Mesothelial cell of epicardium (in vitro differentiated cells): ENCODE measurements around the gene WDFY2. TPM values are rescaled to one million over a fixed set of nuclear protein-coding genes. Genes with fewer than 3 reads are reported as not detected.

Experiments used
- DNase-seq, 2 experiments: peaks; one replicate each; pipeline ENCODE4 v3.0.0; 2021; ENCODE audit warnings: low spot score in 2 of 2; ENCODE audit not compliant: unreplicated experiment in 2 of 2
- H3K27ac Mint-ChIP-seq: 2 replicates; pipeline ENCODE4 v1.8.0; 2021; ENCODE audit warnings: mixed read lengths
- H3K27me3 Mint-ChIP-seq: 2 replicates; pipeline ENCODE4 v1.8.0; 2021; ENCODE audit warnings: low read depth, mixed read lengths
- H3K36me3 Mint-ChIP-seq: 2 replicates; pipeline ENCODE4 v1.8.0; 2021; ENCODE audit warnings: mixed read lengths
- H3K4me1 Mint-ChIP-seq: 2 replicates; pipeline ENCODE4 v1.8.0; 2021; ENCODE audit warnings: mixed read lengths
- H3K4me3 Mint-ChIP-seq: 2 replicates; pipeline ENCODE4 v1.8.0; 2021; ENCODE audit warnings: mild to moderate bottlenecking, moderate library complexity, mixed read lengths
- H3K9me3 Mint-ChIP-seq: 2 replicates; pipeline ENCODE4 v1.8.0; 2021; ENCODE audit warnings: mixed read lengths
- CTCF ChIP-seq: fragments of 200-600 bp; sonication (generic); IDR thresholded peaks from one replicate; pipeline ENCODE4 v1.5.0; 2021; ENCODE audit warnings: antibody characterized with exemption; ENCODE audit not compliant: unreplicated experiment
- total RNA-seq: library from RNA; stranded (reverse); gene quantifications from 3 replicates; pipeline ENCODE4 v1.2.1, GENCODE V29; 2021

WDFY2 gene
- total RNA-seq, 1 donor from 2014 or later = 12.1 TPM

- DNase-seq = no peak
- Mint-ChIP-seq H3K4me1 (peaks cover 26% of the 10 kb centered on the region), H3K9me3 (no peaks in the 10 kb centered on the region), H3K4me3 (no peak overlapping the region), H3K36me3 (no peaks in the 10 kb centered on the region), H3K27me3 (no peaks in the 10 kb centered on the region), H3K27ac (no peak overlapping the region)
- no peak for TF ChIP-seq CTCF
Measured at GRCh38 chr13:51630288-51630615, 46.0 kb downstream of the WDFY2 start.

GRCh38 chr13:51632591-51633362, 48.5 kb downstream of the WDFY2 start:
- Mint-ChIP-seq H3K4me3 (no peak overlapping the region), H3K4me1 (peaks cover 37% of the 10 kb centered on the region), H3K27ac (peak overlapping the region; percentile 68), H3K27me3 (no peaks in the 10 kb centered on the region), H3K36me3 (no peaks in the 10 kb centered on the region), H3K9me3 (no peaks in the 10 kb centered on the region)
- TF ChIP-seq CTCF = no peak
- DNase-seq = no peak

GRCh38 chr13:51635137-51635878, 51.0 kb downstream of the WDFY2 start:
- no peak for DNase-seq
- Mint-ChIP-seq H3K4me3 (no peak overlapping the region), H3K27me3 (no peaks in the 10 kb centered on the region), H3K4me1 (peaks cover 54% of the 10 kb centered on the region), H3K36me3 (no peaks in the 10 kb centered on the region), H3K9me3 (no peaks in the 10 kb centered on the region), H3K27ac (peak overlapping the region; percentile 47)
- no peak for TF ChIP-seq CTCF

- no peak for DNase-seq
- Mint-ChIP-seq H3K4me3 (no peak overlapping the region), H3K9me3 (no peaks in the 10 kb centered on the region), H3K36me3 (no peaks in the 10 kb centered on the region), H3K27me3 (no peaks in the 10 kb centered on the region), H3K27ac (peak overlapping the region; percentile 32), H3K4me1 (peaks cover 54% of the 10 kb centered on the region)
- TF ChIP-seq CTCF = no peak
Measured at GRCh38 chr13:51636349-51636890, 52.2 kb downstream of the WDFY2 start.

- Mint-ChIP-seq H3K9me3 (no peaks in the 10 kb centered on the region), H3K4me3 (no peak overlapping the region), H3K27me3 (no peaks in the 10 kb centered on the region), H3K36me3 (peaks cover 3% of the 10 kb centered on the region), H3K4me1 (peaks cover 47% of the 10 kb centered on the region), H3K27ac (no peak overlapping the region)
- TF ChIP-seq CTCF = no peak
- DNase-seq = no peak
Measured at GRCh38 chr13:51637852-51638215, 53.6 kb downstream of the WDFY2 start.
